NB4 (cell line): ENCODE data around the gene NEMP2.

Experiments
- TF ChIP-seq, protein P1 (sequence below): IDR thresholded peaks from one replicate; pipeline ENCODE4 v1.5.1; 2012; ENCODE audit warnings: low read depth, low read length
- TF ChIP-seq, protein P2 (sequence below): IDR thresholded peaks from 2 replicates; pipeline ENCODE4 v1.6.1; 2011; ENCODE audit warnings: low read depth, low read length

DNA sequence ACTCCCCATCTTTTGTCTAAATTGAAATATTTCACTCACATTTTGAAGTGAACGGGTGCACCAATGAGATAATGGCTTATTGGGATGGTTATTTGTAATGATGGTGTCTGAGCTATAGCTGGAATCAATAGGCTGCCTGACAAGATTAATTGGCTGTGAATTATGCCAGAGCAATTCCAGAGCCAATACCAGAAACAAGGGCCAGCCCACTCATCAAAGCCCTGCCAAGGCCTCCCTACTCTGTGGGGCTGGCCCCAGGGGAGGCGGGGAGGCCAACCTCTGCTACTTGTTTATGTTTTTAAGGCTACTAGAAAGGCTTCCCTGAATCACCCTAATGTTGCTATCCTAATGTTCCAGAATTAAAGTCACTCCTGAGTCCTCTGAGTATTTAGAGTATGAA, 29.1 kb upstream of the NEMP2 start:
- TF ChIP-seq, protein P1, sequence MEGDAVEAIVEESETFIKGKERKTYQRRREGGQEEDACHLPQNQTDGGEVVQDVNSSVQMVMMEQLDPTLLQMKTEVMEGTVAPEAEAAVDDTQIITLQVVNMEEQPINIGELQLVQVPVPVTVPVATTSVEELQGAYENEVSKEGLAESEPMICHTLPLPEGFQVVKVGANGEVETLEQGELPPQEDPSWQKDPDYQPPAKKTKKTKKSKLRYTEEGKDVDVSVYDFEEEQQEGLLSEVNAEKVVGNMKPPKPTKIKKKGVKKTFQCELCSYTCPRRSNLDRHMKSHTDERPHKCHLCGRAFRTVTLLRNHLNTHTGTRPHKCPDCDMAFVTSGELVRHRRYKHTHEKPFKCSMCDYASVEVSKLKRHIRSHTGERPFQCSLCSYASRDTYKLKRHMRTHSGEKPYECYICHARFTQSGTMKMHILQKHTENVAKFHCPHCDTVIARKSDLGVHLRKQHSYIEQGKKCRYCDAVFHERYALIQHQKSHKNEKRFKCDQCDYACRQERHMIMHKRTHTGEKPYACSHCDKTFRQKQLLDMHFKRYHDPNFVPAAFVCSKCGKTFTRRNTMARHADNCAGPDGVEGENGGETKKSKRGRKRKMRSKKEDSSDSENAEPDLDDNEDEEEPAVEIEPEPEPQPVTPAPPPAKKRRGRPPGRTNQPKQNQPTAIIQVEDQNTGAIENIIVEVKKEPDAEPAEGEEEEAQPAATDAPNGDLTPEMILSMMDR, result no peak
- TF ChIP-seq, protein P2, sequence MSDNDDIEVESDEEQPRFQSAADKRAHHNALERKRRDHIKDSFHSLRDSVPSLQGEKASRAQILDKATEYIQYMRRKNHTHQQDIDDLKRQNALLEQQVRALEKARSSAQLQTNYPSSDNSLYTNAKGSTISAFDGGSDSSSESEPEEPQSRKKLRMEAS, result no peak
